NCI-H146 treated with DMSO at 0.1 percent for 48 hours (cell line): ENCODE data around the gene SPATC1L.
"Not testable (repeated sequence)": the region's sequence is repeated elsewhere in the genome, so short reads cannot be mapped to it uniquely, and the experiment has no call there.

Experiments used
- DNase-seq: peaks from one replicate; lab custom pipeline; 2025; ENCODE audit not compliant: unreplicated experiment; lab: John Stamatoyannopoulos, UW

Gene SPATC1L

DNA sequence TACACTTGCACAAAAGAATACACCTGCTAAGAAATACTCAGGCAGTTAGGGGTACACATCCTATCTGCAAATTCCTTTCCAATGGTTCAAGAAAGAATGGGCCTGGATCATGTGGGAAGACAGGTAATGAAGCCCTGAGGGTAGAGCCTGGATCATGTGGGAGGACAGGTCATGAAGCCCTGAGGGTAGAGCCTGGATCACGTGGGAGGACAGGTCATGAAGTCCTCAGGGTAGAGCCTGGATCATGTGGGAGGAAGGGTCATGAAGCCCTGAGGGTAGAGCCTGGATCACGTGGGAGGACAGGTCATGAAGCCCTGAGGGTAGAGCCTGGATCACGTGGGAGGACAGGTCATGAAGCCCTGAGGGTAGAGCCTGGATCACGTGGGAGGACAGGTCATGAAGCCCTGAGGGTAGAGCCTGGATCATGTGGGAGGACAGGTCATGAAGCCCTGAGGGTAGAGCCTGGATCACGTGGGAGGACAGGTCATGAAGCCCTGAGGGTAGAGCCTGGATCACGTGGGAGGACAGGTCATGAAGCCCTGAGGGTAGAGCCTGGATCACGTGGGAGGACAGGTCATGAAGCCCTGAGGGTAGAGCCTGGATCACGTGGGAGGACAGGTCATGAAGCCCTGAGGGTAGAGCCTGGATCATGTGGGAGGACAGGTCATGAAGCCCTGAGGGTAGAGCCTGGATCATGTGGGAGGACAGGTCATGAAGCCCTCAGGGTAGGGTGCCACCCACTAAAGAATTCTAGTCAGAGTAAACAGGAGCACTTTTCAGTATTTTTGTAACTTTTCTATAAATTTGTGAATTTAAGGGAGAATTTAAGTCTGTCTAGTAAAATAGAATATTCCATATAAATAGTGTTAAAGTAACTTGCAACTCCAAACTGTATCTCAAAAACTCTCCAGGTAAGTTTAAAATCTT, 16.9 kb upstream of the SPATC1L start:
- not testable (repeated sequence) for DNase-seq

DNA sequence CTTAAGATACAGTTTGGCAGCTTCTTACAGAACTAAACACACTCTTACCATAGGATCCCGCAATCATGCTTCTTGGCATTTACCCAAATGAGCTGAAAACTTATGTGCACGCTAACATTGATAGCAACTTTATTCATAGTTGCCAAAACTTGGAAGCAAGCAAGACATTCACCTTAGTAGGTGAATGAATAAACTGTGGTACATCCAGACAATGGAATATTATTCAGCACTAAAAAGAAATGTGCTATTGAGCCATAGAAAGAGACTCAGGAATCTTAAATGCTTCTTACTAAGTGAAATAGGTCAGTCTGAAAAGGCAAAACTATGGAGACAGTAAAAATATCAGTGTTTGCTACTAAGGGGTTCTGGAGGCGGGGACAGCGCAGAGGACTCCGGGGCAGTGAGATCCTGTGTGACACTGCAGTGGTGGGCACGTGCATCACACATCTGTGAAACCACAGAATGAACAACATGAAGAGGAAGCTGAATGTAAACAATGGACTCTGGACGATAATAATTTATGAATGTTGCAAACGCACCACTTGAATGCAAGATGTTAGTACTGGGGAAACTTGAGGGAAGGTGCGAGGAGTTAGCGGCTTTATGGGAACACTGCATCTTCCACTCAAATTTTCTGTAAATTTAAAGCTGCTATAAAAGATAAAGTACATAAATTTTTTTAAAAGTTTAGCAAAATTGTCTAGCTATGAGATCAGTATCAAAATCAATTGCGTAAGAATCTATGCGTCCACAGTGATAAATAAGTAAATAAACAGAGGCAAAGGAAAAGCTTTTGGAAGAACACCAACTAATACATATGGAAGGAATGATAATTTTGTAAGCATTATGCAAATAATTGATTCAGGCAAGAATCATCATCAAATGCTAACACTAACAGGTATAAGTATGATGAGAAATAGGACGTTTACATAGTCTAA, 15.4 kb upstream of the SPATC1L start:
- no peak for DNase-seq

DNA sequence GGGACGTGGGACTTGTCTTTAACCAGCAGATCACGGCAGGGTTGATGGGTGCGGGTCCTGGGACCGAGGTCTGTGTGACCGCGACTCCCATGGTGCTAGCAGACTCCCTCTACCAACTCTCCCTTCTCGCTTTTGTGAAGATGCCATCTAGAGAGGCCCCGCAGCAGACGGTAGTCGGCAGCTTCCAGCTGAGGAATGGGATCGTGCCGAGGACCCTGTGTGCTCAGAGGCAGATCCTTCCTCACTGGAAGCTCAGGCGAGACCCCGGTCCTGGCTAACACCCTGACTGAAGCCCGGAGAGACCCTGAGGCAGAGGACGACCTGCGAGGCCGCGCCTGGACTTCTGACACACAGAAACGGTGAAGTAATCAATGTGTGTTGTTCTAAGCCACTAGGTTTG, 12.5 kb upstream of the SPATC1L start:
- DNase-seq: no peak

DNA sequence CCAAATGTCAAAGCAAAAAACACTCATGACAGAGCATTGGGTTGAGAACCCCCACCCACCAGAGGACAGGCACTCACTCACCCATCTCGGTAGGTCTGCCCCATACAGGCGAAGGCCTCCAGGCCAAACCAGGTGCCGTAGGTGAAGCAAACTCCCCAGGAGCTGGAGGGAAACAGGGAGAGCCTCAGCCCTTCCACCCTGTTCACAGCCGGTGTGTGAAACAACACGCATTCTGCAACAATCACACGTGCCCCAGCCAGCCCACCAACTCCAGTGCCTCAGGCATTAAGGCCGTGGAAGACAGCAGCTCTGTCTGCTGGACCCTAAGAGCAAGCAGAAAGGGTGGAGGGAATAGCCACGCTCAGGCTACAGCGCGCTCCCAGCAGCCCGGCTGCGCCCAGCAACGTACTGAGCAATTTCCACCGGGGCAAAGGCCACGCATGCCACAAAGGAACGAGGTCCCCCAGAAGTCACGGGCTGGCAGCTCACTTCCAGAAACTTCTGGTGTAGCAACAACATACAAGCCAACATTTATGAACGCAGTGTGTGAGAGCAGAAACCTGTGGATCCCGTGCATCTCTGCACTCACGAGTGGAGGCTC, 11.4 kb upstream of the SPATC1L start:
- DNase-seq: no peak

DNA sequence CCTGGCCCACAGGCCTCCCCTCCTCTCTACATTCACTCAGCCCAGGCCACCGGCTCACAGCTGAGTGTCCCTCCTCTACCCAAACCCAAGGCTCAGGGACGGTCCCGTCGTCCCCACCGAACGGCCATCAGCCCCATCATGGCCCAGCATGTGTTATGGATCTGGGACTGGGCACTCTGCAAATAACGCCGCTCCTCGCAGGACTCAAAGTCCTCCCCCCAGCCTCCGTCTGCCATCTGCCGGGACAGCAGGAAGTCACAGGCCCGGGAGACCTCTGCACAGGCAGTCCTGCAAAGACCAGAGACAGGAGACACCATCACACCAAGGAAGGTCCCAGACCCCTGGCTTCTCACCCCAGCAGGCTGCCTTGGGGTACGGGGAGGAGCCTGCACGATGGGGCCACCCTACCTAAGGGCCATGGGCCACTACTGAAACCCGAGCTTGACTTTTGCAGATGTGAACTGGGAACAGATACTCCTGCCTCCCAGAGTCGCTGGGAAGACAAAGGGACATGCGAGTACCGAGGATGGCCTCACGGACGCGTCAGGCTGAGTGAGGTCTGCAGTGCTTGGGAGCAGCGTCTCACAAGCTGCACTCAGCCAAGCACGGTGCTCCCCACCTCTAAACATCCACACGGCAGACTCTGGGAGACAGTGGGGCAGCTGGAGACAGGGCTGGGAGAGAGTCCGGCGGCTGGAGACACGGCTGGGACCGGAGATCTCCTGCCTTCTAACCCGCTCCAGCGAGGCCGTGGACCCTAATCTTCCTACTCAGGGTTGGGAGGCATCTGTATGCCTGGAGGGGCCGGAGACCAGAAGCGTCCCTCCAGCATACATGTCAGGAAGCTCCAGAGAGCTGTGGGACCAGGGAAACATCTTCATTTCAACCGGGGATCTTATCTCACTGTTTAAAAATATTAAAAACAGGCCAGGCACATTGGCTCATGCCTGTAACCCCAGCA, 10.4 kb upstream of the SPATC1L start:
- DNase-seq: no peak

DNA sequence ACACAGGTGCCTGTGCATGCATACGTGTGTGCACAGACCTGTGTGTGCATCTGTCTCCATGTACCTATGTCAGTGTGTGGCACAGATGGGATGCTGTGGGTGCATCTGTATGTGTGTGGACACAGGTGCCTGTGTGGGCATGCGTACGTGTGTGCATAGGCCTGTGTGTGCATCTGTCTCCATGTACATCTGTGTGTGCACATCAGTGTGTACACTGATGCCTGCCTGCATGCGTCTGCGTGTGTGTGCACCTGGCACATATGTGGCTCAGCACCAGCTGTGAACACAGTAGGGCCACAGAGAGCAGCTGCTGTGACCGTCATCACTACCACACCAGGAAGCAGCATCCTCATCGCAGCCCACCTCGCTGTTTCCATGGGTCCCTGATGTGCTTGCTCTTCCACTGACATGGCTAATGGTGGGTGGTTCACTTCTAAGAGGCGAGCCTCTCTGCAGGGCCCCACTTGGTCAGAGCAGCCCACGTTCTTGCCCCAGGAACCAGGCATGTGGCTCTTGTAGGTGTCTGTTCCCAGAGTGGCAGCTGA, 9.6 kb upstream of the SPATC1L start:
- no peak for DNase-seq

DNA sequence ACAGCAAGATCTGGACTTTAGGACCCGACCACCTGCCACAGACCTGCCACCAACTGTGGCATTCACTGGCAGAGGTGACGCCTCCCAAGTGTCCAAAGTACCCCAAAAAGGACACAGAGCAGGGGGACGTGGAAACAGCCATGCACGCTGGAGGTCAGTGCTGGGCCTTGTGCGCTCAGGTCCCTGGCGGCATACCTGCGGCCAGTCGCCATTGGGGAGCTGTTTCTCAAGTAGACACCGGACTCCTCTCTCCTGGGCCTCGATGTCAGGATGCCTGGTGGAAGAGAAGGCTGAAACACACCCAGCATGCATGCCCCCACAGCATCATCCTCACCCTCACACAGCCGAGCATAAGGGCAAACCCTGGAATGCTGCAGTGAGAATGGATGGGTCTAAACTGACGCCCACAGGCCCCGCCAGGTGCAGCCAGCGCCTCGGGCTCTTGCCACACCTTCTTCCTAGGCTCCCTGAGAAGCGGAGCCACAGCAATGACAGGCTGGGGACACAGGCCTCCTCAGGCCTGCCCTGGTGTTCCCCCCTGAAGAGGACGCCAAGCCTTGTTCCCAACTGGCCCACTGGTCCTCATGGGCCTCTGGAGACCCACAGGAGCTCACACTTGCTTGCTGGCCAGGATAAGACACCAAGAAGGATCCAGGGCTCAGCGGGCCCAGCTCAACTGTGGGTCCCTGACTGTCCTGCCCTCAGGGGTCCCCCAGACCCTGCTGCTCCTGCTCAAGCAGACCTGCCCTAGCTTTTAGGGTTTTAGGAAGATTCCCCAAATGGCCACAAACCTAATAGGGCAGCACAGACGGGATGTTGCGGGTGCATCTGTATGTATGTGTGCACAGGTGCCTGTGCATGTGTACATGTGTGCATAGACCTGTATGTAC, 7.7 kb upstream of the SPATC1L start:
- no peak for DNase-seq

DNA sequence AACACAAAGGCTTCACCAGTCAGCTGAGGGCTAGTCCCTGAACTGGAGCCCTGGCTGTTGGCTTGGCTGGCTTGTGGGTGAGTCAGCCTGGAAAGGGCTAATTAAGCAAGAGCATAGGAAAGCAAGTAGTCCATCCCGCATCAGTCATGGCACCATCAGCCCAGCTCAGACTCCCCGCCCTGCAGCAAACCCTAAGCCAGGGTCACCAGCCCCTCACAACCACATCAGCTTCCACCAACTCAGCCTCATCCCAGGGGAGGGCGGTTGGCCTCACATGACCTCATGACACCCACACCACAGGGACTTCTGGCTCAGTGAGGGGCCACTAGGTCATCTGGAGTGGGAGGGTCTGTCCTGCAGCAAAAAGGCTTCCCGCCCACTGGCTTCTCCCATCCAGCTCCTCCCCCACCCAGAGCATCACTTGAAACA, 7.0 kb upstream of the SPATC1L start:
- no peak for DNase-seq

DNA sequence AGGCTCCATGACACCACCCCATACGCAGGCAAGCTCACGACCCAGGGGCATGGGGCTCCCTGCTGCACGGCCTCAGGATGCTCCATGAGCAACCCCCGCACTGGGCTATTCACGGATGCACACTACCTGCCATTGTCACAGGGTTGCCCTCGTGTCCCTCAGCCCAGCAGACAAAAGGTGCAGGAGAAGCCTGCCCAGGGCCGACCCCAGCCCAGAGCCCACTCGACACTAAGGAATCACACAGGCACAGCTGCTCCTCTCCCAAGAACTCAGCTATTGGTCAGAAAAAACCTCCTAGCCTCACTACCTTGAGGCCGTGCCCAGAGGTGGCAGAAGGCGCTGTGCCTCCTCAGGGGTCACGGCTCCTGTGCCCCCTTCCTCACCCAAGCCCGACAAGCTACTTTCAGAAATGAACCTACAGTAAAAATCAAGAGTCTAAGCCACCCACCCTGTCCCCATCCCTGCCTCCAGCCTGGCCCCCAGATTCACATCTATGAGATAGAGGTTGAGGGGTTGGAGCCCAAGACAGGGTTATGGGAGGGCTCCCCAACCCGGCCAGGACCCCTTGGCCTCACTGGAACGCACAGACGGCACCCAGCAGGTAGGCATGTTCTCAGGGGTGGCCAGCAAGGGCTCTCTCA, 6.4 kb upstream of the SPATC1L start:
- DNase-seq: no peak

DNA sequence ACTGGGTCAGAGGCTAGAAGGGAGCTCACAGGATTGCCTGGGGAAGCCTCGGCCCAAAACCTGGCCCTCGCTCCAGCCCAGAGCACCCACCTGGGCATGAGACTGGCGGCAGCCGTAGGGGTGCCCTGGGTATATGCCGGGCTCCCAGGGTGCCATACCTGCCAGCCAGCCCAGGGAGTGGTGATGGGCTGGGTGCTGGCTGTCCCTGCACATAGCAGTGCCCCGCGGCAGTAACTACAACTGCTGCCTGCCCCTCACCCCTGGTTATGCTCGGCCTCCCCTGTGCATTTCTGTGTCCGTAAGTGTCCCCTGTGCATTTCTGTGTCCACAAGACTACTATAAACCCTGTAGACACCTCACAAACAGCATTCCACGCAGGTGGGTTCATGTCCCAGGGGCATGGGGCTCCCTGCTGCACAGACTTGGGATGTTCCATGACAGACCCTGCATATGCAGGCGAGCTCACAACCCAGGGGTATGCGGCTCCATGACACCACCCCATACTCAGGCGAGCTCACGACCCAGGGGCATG, 5.8 kb upstream of the SPATC1L start:
- DNase-seq: no peak

DNA sequence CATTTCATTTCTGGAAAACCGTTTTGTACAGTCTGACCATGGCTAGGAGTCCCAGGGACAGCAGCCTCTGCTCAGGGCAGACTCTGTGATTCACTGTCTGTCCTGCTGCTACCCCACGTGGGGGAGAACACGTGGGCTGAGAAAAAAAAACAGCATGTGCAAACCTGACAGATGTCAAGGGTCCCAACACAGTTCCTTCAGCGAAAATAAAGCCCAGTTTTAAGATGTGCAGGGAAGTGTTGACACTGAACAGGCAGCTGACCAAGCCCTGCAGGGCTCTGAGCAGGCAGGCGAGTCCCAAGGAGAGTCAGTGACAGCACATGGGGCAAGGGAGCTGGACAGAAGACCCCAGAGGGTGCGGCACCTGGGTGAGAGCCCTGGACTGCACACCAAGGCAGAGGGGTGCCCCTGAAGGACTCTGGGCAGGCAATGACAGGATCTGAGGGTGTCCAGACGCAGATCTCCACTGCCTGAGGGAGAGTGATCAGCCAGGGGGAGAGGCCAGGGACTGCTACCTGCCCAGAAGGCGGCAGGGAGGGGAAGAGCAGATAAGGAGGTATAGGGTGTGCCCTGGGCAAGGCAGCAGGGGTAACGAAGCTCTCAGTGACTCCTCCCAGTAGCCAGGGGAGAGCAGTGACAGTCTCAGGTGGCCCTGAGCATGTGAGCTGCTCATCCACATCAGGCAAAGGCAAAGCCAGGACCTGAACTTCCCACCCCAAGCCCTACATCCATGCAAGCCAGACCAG, 5.1 kb upstream of the SPATC1L start:
- no peak for DNase-seq

DNA sequence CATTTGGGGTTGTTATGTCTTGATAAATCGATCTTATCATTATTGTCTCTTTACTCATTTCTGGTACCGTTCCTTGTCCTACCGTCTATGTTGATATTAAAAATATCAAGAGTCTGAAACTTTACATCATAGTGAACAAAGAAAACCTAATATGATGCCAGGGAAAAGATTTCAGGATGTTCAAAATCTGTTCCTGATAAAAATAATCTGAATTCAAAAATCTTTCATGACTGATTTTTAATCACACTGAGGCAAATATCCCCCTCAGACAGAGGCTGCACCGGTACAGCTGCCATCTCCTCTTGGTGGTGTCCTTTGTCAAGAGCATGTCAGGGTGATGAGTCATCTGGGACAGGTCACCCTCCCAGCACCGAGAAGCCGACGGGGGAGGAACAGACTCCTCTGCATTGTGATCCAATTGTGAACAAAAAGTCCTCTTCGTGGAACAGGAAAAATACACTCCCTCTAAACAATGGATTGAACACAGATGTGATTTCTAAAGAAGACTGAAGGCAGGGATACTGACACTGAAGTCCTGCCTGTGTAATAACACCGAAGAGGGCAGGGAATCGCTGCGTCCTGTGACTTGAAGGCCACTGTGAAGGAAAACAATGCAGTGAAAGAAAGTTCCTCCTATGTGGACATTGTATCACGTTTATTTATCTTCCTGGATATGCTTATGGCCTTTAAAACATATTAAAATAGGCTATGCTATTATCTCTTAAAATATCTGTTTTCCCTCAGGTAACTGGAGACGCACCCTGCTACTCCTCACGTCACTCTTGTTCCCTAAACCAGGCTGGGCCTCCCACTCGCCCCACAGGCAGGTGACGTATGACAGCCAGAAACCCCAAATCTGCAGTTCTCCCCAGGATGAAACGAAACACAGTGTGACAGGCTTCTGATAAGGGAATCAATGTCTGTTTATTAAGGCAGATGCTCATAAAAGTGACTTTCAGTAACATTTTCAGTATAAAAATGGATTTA, 4.3 kb upstream of the SPATC1L start:
- no peak for DNase-seq

DNA sequence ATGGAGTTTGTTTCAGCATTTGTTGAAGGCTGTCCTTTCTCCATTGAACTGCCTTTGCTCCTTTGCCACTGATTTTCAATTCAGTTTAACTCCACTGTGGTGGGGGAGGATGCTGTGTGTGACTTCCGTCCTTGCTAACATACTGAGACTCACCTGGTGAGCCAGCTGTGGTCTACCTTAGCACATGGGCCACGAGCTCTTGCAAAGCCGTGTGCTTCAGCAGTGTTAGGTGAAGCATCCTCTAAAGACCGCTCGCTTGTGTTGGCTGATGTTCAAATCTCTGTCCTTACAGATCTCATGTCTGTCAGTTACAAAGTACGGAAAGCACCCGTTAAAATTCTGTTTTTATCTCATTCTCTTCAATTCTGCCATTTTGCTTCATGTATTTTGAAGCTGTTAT, 3.6 kb upstream of the SPATC1L start:
- DNase-seq: no peak

DNA sequence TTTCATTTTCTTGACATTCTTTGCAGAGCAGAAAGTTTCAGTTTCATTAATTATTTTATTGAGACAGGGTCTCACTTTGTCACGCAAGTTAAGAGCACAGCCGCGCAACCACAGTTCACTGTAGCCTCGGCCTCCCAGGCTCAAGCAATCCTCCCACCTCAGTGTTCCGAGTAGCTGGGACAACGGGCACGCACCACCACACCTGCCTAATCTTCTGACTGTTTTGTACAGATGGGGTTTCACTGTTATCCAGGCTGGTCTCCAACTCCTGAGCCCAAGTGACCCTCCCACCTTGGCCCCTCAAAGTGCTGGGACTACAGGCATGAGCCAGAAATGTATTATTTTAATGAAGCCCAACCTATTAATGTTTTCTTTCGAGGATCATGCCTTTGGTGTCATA, 3.0 kb upstream of the SPATC1L start:
- DNase-seq: no peak

DNA sequence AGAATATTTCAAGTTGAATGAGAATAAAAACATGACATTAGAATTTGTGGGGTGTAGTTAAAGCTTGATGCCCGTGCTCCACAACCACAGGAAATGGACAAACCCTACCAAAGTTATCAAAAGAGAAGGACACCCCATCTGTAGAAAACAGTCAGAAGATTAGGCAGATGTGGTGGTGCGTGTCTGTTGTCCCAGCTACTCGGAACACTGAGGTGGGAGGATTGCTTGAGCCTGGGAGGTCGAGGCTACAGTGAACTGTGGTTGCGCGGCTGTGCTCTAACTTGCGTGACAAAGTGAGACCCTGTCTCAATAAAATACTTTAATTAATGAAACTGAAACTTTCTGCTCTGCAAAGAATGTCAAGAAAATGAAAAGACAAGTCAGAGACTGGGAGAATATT, 1.5 kb upstream of the SPATC1L start:
- DNase-seq: no peak
